Measurements from ENCODE around the gene SLC1A2.

SLC1A2 gene

GRCh38 chr11:35458846-35459245 lies 39.5 kb upstream of the SLC1A2 start:
- Histone ChIP-seq H3K27me3 (ENCODE audit: insufficient read depth, low read length, poor library complexity, severe bottlenecking) (no peaks in the 10 kb centered on the region), H3K9ac (ENCODE audit: low read depth, low read length, poor library complexity, severe bottlenecking) (no peak overlapping the region)

GRCh38 chr11:35454362-35454761 lies 35.0 kb upstream of the SLC1A2 start:
- no peak overlapping the region for H2AFZ ChIP-seq (ENCODE audit: low read length)
- H3F3A ChIP-seq (ENCODE audit: low read depth) = no peaks in the 10 kb centered on the region
- TF ChIP-seq EZH2phosphoT487 (IDR thresholded peaks at IDR 0.05; ENCODE audit: borderline replicate concordance) (no peak), CTCF (conservative IDR thresholded peaks at IDR 0.05; ENCODE audit: low read length) (no peak)
- H3K4me1 ChIP-seq (ENCODE audit: insufficient read depth, low read length, poor library complexity, severe bottlenecking) = no peaks in the 10 kb centered on the region
- H3K4me2 ChIP-seq (ENCODE audit: low read depth, low read length, poor library complexity, severe bottlenecking) = no peak overlapping the region
- no peak overlapping the region for H3K4me3 ChIP-seq (ENCODE audit: low read length, poor library complexity, severe bottlenecking)
- no peak overlapping the region for H3K9ac ChIP-seq (ENCODE audit: low read depth, low read length, poor library complexity, severe bottlenecking)
- H4K20me1 ChIP-seq (ENCODE audit: insufficient read depth, low read length, poor library complexity, severe bottlenecking) = no peaks in the 10 kb centered on the region
- H3K79me2 ChIP-seq (ENCODE audit: insufficient read depth, low read length) = no peaks in the 10 kb centered on the region
- H3K36me3 ChIP-seq (ENCODE audit: insufficient read depth, low read length) = no peaks in the 10 kb centered on the region
- no peaks in the 10 kb centered on the region for H3K9me3 ChIP-seq (ENCODE audit: insufficient read depth, low read depth, low read length)
- no peaks in the 10 kb centered on the region for H3K27me3 ChIP-seq (ENCODE audit: insufficient read depth, low read length, poor library complexity, severe bottlenecking)
- no peaks in the 10 kb centered on the region for H3K9me2 ChIP-seq (replicated peaks; ENCODE audit: low read depth, low read length)

More at GRCh38 chr11:35458846-35459245, 39.5 kb upstream of the SLC1A2 start:
- H3K9me2 ChIP-seq (replicated peaks; ENCODE audit: low read depth, low read length) = no peaks in the 10 kb centered on the region
- no peaks in the 10 kb centered on the region for H3K4me1 ChIP-seq (ENCODE audit: insufficient read depth, low read length, poor library complexity, severe bottlenecking)
- no peak overlapping the region for H2AFZ ChIP-seq (ENCODE audit: low read length)
- H3K9me3 ChIP-seq (ENCODE audit: insufficient read depth, low read depth, low read length) = no peaks in the 10 kb centered on the region
- H3K4me3 ChIP-seq (ENCODE audit: low read length, poor library complexity, severe bottlenecking) = no peak overlapping the region
- TF ChIP-seq CTCF (conservative IDR thresholded peaks at IDR 0.05; ENCODE audit: low read length) (no peak), EZH2phosphoT487 (IDR thresholded peaks at IDR 0.05; ENCODE audit: borderline replicate concordance) (no peak)
- no peaks in the 10 kb centered on the region for H3K79me2 ChIP-seq (ENCODE audit: insufficient read depth, low read length)
- no peaks in the 10 kb centered on the region for H3K36me3 ChIP-seq (ENCODE audit: insufficient read depth, low read length)
- no peak overlapping the region for H3K4me2 ChIP-seq (ENCODE audit: low read depth, low read length, poor library complexity, severe bottlenecking)
- H4K20me1 ChIP-seq (ENCODE audit: insufficient read depth, low read length, poor library complexity, severe bottlenecking) = no peaks in the 10 kb centered on the region
- H3F3A ChIP-seq (ENCODE audit: low read depth) = no peaks in the 10 kb centered on the region

- Histone ChIP-seq H3K4me1 (ENCODE audit: insufficient read depth, low read length, poor library complexity, severe bottlenecking) (no peaks in the 10 kb centered on the region), H4K20me1 (ENCODE audit: insufficient read depth, low read length, poor library complexity, severe bottlenecking) (no peaks in the 10 kb centered on the region), H3K9ac (ENCODE audit: low read depth, low read length, poor library complexity, severe bottlenecking) (no peak overlapping the region), H3K4me2 (ENCODE audit: low read depth, low read length, poor library complexity, severe bottlenecking) (no peak overlapping the region), H3K9me2 (replicated peaks; ENCODE audit: low read depth, low read length) (no peaks in the 10 kb centered on the region), H3K9me3 (ENCODE audit: insufficient read depth, low read depth, low read length) (no peaks in the 10 kb centered on the region), H2AFZ (ENCODE audit: low read length) (no peak overlapping the region), H3F3A (ENCODE audit: low read depth) (no peaks in the 10 kb centered on the region), H3K4me3 (ENCODE audit: low read length, poor library complexity, severe bottlenecking) (no peak overlapping the region), H3K27me3 (ENCODE audit: insufficient read depth, low read length, poor library complexity, severe bottlenecking) (peaks cover 20% of the 10 kb centered on the region), H3K36me3 (ENCODE audit: insufficient read depth, low read length) (no peaks in the 10 kb centered on the region), H3K79me2 (ENCODE audit: insufficient read depth, low read length) (no peaks in the 10 kb centered on the region)
- no peak for TF ChIP-seq CTCF (conservative IDR thresholded peaks at IDR 0.05; ENCODE audit: low read length)
- TF ChIP-seq EZH2phosphoT487 (IDR thresholded peaks at IDR 0.05; ENCODE audit: borderline replicate concordance) = no peak
Observed at GRCh38 chr11:35436581-35437250, 17.4 kb upstream of the SLC1A2 start.

Data from Loucy (cell line).